ENCODE measurements around the gene GTPBP1. TPM values are rescaled to one million over a fixed set of nuclear protein-coding genes. Genes with fewer than 3 reads are reported as not detected.

Gene GTPBP1
- total RNA-seq, 4 donors from 2014 or later = 73.0 to 100 (median 76.8) TPM

DNA sequence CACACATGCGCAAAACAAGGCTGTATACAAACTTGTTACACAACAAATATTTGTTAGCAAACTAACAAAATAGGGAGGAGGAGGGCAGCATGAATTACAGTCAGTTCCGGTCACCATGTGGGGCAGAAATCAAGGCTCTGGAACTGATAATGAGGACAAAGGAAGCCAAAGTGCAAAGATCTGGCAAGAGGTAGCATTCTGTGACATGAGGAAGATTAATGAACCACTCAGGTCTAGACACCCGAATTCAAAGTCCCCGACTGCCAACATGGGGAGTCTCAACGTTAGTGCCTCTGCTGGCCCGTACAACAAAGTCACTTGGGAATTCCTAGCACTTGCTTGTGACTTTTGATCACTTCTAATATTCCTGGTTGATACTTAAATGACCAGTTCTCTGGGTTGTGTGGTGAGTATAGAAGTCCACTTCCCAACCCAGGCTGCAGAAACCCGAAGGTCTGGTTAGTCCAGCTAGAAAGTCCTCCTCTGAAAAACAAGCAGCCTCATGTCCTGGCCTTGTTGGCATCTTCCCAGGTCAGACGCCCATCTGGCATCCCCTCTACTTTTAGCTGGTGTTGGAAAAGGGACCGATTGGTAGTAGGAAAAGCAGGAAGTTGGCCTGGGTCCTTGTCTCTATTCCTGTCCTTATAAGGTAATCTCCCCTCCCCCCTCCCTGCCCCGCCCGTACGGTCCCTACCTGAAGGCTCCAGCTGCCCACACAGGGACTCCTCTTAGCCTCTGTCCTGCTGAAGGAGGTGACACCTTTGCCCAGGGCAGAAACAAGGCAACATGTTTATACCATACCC, 48.4 kb downstream of the GTPBP1 start:
- peaks cover 64% of the 10 kb centered on the region for H3K4me1 ChIP-seq
- 21% methylated on average over 12 of the region's 12 CpGs for WGBS

GRCh38 chr22:38754751-38755154, 49.0 kb downstream of the GTPBP1 start:
- Histone ChIP-seq H3K9me3 (no peaks in the 10 kb centered on the region), H3K4me3 (peak overlapping the region; percentile 78), H3K27ac (peak overlapping the region; percentile 99), H3K4me1 (peaks cover 63% of the 10 kb centered on the region), H3K27me3 (no peaks in the 10 kb centered on the region), H3K36me3 (peaks cover 30% of the 10 kb centered on the region)
- TF ChIP-seq POLR2A (IDR thresholded peaks at IDR 0.05) (no peak), POLR2AphosphoS5 (IDR thresholded peaks at IDR 0.05) (no peak), EP300 (IDR thresholded peaks at IDR 0.05) (no peak), CTCF (IDR thresholded peaks at IDR 0.05) (no peak)
- WGBS = under 1% methylated on average over 12 of the region's 12 CpGs
- no peak for DNase-seq (ENCODE audit: low spot score in 2 of 2)

More for the DNA sequence above, 48.4 kb downstream of the GTPBP1 start:
- DNase-seq (ENCODE audit: low spot score in 2 of 2) = peak; percentile 88
- H3K9me3 ChIP-seq = no peaks in the 10 kb centered on the region
- no peaks in the 10 kb centered on the region for H3K27me3 ChIP-seq
- no peak for TF ChIP-seq POLR2AphosphoS5 (IDR thresholded peaks at IDR 0.05)
- TF ChIP-seq CTCF (IDR thresholded peaks at IDR 0.05) = no peak
- TF ChIP-seq EP300 (IDR thresholded peaks at IDR 0.05) = no peak
- no peak for TF ChIP-seq POLR2A (IDR thresholded peaks at IDR 0.05)
- H3K27ac ChIP-seq = peak overlapping the region; percentile 99
- H3K4me3 ChIP-seq = peak overlapping the region; percentile 78
- peaks cover 36% of the 10 kb centered on the region for H3K36me3 ChIP-seq

DNA sequence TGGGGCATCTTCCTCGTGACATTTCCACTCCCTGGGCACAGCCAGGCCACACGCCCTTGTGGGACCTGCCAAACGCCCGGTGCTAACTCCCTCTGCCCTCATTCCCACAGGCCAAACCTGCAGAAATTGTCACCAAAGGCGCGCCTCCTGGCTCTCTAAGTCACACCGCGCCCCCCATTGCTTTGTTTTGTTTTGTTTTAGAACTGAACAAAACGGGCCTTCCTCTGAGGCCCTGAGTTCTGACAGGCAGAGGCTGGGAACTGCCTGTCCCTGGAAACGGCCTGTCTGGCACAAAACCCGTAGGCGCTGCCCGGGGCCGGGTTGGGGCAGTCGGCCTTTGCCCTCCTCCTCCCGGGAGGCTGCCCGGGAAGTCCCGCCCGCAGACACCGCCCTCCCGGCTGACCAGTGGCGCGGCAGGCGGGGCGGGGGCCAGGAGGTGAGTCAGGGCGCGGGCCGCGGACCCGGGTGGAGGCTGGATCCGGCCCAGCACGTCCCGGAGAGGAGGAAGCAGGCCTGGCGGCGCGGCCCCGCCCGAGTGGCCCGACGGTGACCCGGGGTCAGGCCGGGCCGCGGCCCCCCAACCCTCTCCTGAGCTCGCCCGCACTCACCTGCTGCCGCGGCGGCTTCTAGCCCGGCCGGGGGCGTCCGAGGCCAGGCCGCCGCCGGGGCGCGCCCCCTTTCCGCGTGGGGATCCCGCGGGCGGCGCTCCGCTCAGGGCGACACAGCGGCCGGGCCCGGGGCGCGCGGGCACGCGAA, 49.6 kb downstream of the GTPBP1 start:
- TF ChIP-seq CTCF (IDR thresholded peaks at IDR 0.05) (no peak), EP300 (IDR thresholded peaks at IDR 0.05) (peak; percentile 55), POLR2A (IDR thresholded peaks at IDR 0.05) (no peak), POLR2AphosphoS5 (IDR thresholded peaks at IDR 0.05) (peak in 2 of 3 donors; percentile 74 to 81)

GRCh38 chr22:38755911-38756532, 50.3 kb downstream of the GTPBP1 start, which contains the start of gene SUN2:
Gene SUN2, minus strand, starts transcription at chr22:38755998. Its CDS starts 3,370 bp downstream, at chr22:38752628.
- H3K9me3 ChIP-seq = no peaks in the 10 kb centered on the region
- TF ChIP-seq POLR2A (IDR thresholded peaks at IDR 0.05) = peak in 1 of 2 donors; percentile 6
- no peak for TF ChIP-seq CTCF (IDR thresholded peaks at IDR 0.05)
- no peak for TF ChIP-seq POLR2AphosphoS5 (IDR thresholded peaks at IDR 0.05)

More for the DNA sequence above, 49.6 kb downstream of the GTPBP1 start:
- Histone ChIP-seq H3K36me3 (peaks cover 24% of the 10 kb centered on the region), H3K27ac (peak overlapping the region; percentile 99), H3K27me3 (no peaks in the 10 kb centered on the region), H3K9me3 (no peaks in the 10 kb centered on the region), H3K4me3 (peak overlapping the region; percentile 78), H3K4me1 (peaks cover 60% of the 10 kb centered on the region)
- peak; percentile 96 to 97 for DNase-seq (ENCODE audit: low spot score in 2 of 2)
- under 1% methylated on average over 34 of the region's 74 CpGs for WGBS

More at GRCh38 chr22:38755911-38756532, 50.3 kb downstream of the GTPBP1 start, which contains the start of gene SUN2:
- Histone ChIP-seq H3K4me1 (peaks cover 53% of the 10 kb centered on the region), H3K27me3 (no peaks in the 10 kb centered on the region), H3K27ac (peak within 1 kb of the TSS; percentile 99), H3K4me3 (peak within 1 kb of the TSS; percentile 78), H3K36me3 (peaks cover 17% of the 10 kb centered on the region)
- DNase-seq (ENCODE audit: low spot score in 2 of 2) = peak; percentile 97
- WGBS = 0% methylated on average over 37 of the region's 68 CpGs

All from suprapubic skin (tissue), 4 donors.